K562 (cell line): Measurements from ENCODE around the gene SH3TC1. TPM values are rescaled to one million over a fixed set of nuclear protein-coding genes. Genes with fewer than 3 reads are reported as not detected.

Source experiments
- ATAC-seq: fragments of 200-7000 bp; cut with Tn5 transposase; 3 replicates; pipeline ENCODE4 v1.9.1; 2020; ENCODE audit warnings: moderate library complexity
- BruUV-seq: library from RNA; stranded (reverse); fragments of 400-500 nt; replicated peaks from 2 replicates; lab custom pipeline; 2021; lab: Mats Ljungman, UMichigan
- CTCF ChIA-PET: fragments of 300-600 bp; formaldehyde crosslinking; extraction: SDS; loops from one replicate; lab custom pipeline; 2021; ENCODE audit warnings: low intra/inter-chr PET ratio; lab: Yijun Ruan, JAX
- POLR2A ChIA-PET: fragments of 300-600, 350-650 bp; sonication (Branson Sonifier 250); formaldehyde crosslinking; extraction: SDS; loops from one replicate; lab custom pipeline; 2021; ENCODE audit warnings: antibody characterized with exemption, inconsistent platforms; lab: Yijun Ruan, JAX
- DNase-seq, 4 experiments: peaks; one replicate each; pipeline versions ENCODE4 v3.0.0 to v3.0.0-alpha.2; 2011 to 2018; ENCODE audit warnings: low spot score in 3 of 4, mixed read lengths in 3 of 4; ENCODE audit errors: extremely low read depth in 1 of 4
- FAIRE-seq: peaks from 2 replicates; lab custom pipeline; 2011; peaks lifted over from hg19 to GRCh38; lab: Jason Lieb, UNC
- H2AFZ ChIP-seq: 2 replicates; pipeline ENCODE4 v1.6.0; 2011; ENCODE audit warnings: low read depth, low read length, control low read depth, inconsistent platforms
- H3K27ac ChIP-seq: fragments of 200-600 bp; 3 replicates; pipeline ENCODE4 v1.8.0; 2011; ENCODE audit warnings: low read depth, mild to moderate bottlenecking, control low read depth, inconsistent platforms, low read length, moderate library complexity, mixed read lengths; ENCODE audit errors: extremely low read depth
- H3K27me3 ChIP-seq, 2 experiments: fragments of 300-600 bp in 1 of 2; 2 replicates in 1 of 2; 3 replicates in 1 of 2; pipeline versions ENCODE4 v1.6.0 to v1.8.0; 2011; ENCODE audit warnings: inconsistent platforms in 2 of 2, low read length in 2 of 2, mild to moderate bottlenecking in 1 of 2, mixed read lengths in 1 of 2, moderate library complexity in 1 of 2; ENCODE audit not compliant: control insufficient read depth in 2 of 2, insufficient read depth in 2 of 2
- H3K36me3 ChIP-seq: fragments of 300-600 bp; 3 replicates; pipeline ENCODE4 v1.8.0; 2011; ENCODE audit warnings: mild to moderate bottlenecking, low read length, inconsistent platforms; ENCODE audit not compliant: control insufficient read depth, insufficient read depth
- H3K4me1 ChIP-seq, 2 experiments: fragments of 200-600 bp in 1 of 2; replicated peaks in 1 of 2; 2 replicates in 1 of 2; 3 replicates in 1 of 2; pipeline versions ENCODE4 v1.5.1 to v1.8.0; 2011; ENCODE audit warnings: inconsistent platforms in 2 of 2, low read length in 2 of 2, mild to moderate bottlenecking in 1 of 2, mixed read lengths in 1 of 2, moderate library complexity in 1 of 2; ENCODE audit not compliant: control insufficient read depth in 2 of 2, insufficient read depth in 2 of 2
- H3K4me2 ChIP-seq: 2 replicates; pipeline ENCODE4 v1.6.1; 2011; ENCODE audit warnings: low read length, control low read depth, inconsistent platforms, mixed read lengths; ENCODE audit not compliant: insufficient read depth
- H3K4me3 ChIP-seq: fragments of 200-600 bp; sonication (generic), shearing (Covaris generic); 2 replicates; pipeline ENCODE4 v1.5.1; 2016; ENCODE audit warnings: control low read depth, inconsistent platforms
- H3K79me2 ChIP-seq: fragments of 200-600 bp; 3 replicates; pipeline ENCODE4 v1.8.0; 2011; ENCODE audit warnings: low read length, inconsistent platforms; ENCODE audit not compliant: control insufficient read depth, insufficient read depth
- H3K9ac ChIP-seq, 2 experiments: 2 replicates each; pipeline versions ENCODE4 v1.6.0 to v1.6.1; 2011; ENCODE audit warnings: low read depth in 2 of 2, low read length in 2 of 2, control low read depth in 1 of 2, inconsistent platforms in 1 of 2, mild to moderate bottlenecking in 1 of 2, mixed read lengths in 1 of 2; ENCODE audit not compliant: insufficient read depth in 1 of 2
- H3K9me1 ChIP-seq: one replicate; pipeline ENCODE4 v1.6.0; 2011; ENCODE audit warnings: inconsistent platforms, mild to moderate bottlenecking, low read length, moderate library complexity; ENCODE audit not compliant: control insufficient read depth, insufficient read depth
- H3K9me3 ChIP-seq: replicated peaks from 2 replicates; pipeline ENCODE4 v1.5.1; 2011; ENCODE audit warnings: low read depth, low read length, inconsistent platforms; ENCODE audit not compliant: control insufficient read depth, insufficient read depth
- H4K20me1 ChIP-seq: replicated peaks from 2 replicates; pipeline ENCODE4 v1.6.1; 2011; ENCODE audit warnings: low read length, inconsistent platforms, mixed read lengths; ENCODE audit not compliant: control insufficient read depth, insufficient read depth
- DPF2 ChIP-seq: fragments of 450-650 bp; IDR thresholded peaks from 2 replicates; pipeline ENCODE4 v1.6.1; 2016
- E2F3 ChIP-seq: fragments of 250-450 bp; sonication (Bioruptor Pico); IDR thresholded peaks from 2 replicates; pipeline ENCODE4 v1.4.0; 2020; ENCODE audit warnings: mild to moderate bottlenecking
- MTA3 ChIP-seq: fragments of 450-650 bp; formaldehyde crosslinking; IDR thresholded peaks from 2 replicates; pipeline ENCODE4 v1.6.1; 2017; ENCODE audit warnings: mild to moderate bottlenecking, borderline replicate concordance
- NELFE ChIP-seq: IDR thresholded peaks from 2 replicates; pipeline ENCODE4 v1.6.1; 2011; ENCODE audit warnings: mild to moderate bottlenecking; ENCODE audit not compliant: insufficient read depth, insufficient read length
- NEUROD1 ChIP-seq: fragments of 150-350 bp; IDR thresholded peaks from 2 replicates; pipeline ENCODE4 v1.6.1; 2014; ENCODE audit warnings: borderline replicate concordance, low read length, low read depth; ENCODE audit not compliant: partially characterized antibody
- NFIC ChIP-seq: fragments of 450-650 bp; IDR thresholded peaks from 2 replicates; pipeline ENCODE4 v1.6.1; 2017; ENCODE audit warnings: mild to moderate bottlenecking, inconsistent platforms
- SRSF1 ChIP-seq: fragments of 200-400 bp; formaldehyde crosslinking; IDR thresholded peaks from 2 replicates; pipeline ENCODE4 v1.6.1; 2017; ENCODE audit warnings: mild to moderate bottlenecking, low read depth, low read length, moderate library complexity
- SRSF9 ChIP-seq: fragments of 200-400 bp; formaldehyde crosslinking; IDR thresholded peaks from 2 replicates; pipeline ENCODE4 v1.6.1; 2017; ENCODE audit warnings: low read depth, low read length, borderline replicate concordance
- TRIM25 ChIP-seq: fragments of 450-650 bp; IDR thresholded peaks from 2 replicates; pipeline ENCODE4 v1.7.0; 2016; ENCODE audit warnings: borderline replicate concordance
- WGBS: fragments of 100-300 bp; shearing (Covaris generic); methylation state at CpG from one replicate; pipeline ENCODE4 v1.1.6; 2016; ENCODE audit warnings: low coverage, mixed read lengths; ENCODE audit not compliant: insufficient coverage; ENCODE audit errors: missing lambda C conversion rate; 5-methylcytosine and 5-hydroxymethylcytosine counted together
- in situ Hi-C: fragments of 300-500 bp; cut with MboI; formaldehyde crosslinking; loops from 4 replicates; pipeline ENCODE4 v1.15.0; 2018; ENCODE audit warnings: inconsistent platforms, mixed read lengths
- intact Hi-C: fragments of 100-400 bp; cut with micrococcal nuclease; formaldehyde crosslinking; loops from 2 replicates; pipeline ENCODE4 v1.14.2; 2022
- polyA plus RNA-seq, 8 experiments: library from polyadenylated mRNA; depleted of rRNA in 4 of 8; stranded (reverse) in 5 of 8; unstranded in 3 of 8; fragments of >200 nt; fragmentation: Nextera tagmentation in 2 of 8; fragmentation: Illumina TruSeq in 1 of 8; extraction: Ambion mirVana in 2 of 8; extraction: Trizol in 1 of 8; gene quantifications; 2 replicates each; pipeline versions ENCODE4 v1.2.1 to v1.2.3, GENCODE V29; 2011 to 2014; ENCODE audit warnings: inconsistent platforms in 1 of 8, missing spikeins in 1 of 8
- total RNA-seq, 7 experiments: library from RNA; depleted of rRNA in 6 of 7; stranded (reverse); fragments of >200 nt in 6 of 7; fragmentation: Illumina TruSeq in 2 of 7; extraction: Trizol in 2 of 7; gene quantifications; 2 replicates each; pipeline versions ENCODE4 v1.2.1 to v1.2.3, GENCODE V29; 2011 to 2021; ENCODE audit warnings: low replicate concordance in 1 of 7

Gene SH3TC1
- total and polyA plus RNA-seq, 9 of the 15 experiments (the other 6 are each of a cell fraction or from before 2014, with no cell fraction given): 0.04 to 2.1 (median 0.48) TPM; not detected in 1

GRCh38 chr4:8155660-8156421 is 43.2 kb upstream of the SH3TC1 start (continued):
- no peak for TF ChIP-seq SRSF1

GRCh38 chr4:8156617-8157016 is 42.5 kb upstream of the SH3TC1 start:
- Histone ChIP-seq H4K20me1 (peaks cover 14% of the 10 kb centered on the region), H3K4me2 (no peak overlapping the region), H3K9me1 (no peaks in the 10 kb centered on the region), H3K4me1 (peaks cover 0 to 26% of the 10 kb centered on the region in 2 experiments; a peak in 2 of 5 replicates), H3K9ac (no peak overlapping the region), H3K9me3 (no peaks in the 10 kb centered on the region), H3K79me2 (no peaks in the 10 kb centered on the region), H2AFZ (no peak overlapping the region), H3K4me3 (no peak overlapping the region), H3K36me3 (no peaks in the 10 kb centered on the region), H3K27ac (no peak overlapping the region), H3K27me3 (peaks cover 22 to 64% of the 10 kb centered on the region in 2 experiments; a peak in 4 of 5 replicates)
- TF ChIP-seq MTA3 (no peak), DPF2 (no peak), NELFE (no peak), NEUROD1 (no peak), NFIC (peak; percentile 23; the same call in 1 of the 2 replicates), SRSF9 (no peak), E2F3 (CRISPR knock-in tag) (no peak), TRIM25 (no peak)
- DNase-seq: no peak
- no TSS peak for BruUV-seq
- in situ Hi-C loops (no loop called here), intact Hi-C loops (no loop called here)
- WGBS: 10% methylated on average over 6 of the region's 8 CpGs
- ATAC-seq: no peak
- ChIA-PET POLR2A (interaction anchor here (1.1 kb wide), 1 partner anchor 9 kb away, joined by 4 read pairs; no protein-coding TSS in a partner anchor), CTCF (no interaction called here)
- FAIRE-seq: no peak
